T-helper 22 cell (primary cell): ENCODE measurements around the gene KCNQ2.
"Not testable (repeated sequence)": the region's sequence is repeated elsewhere in the genome, so short reads cannot be mapped to it uniquely, and the experiment has no call there.

ENCODE experiments used
- DNase-seq: peaks from one replicate; pipeline ENCODE4 v3.0.0-alpha.2; 2020; ENCODE audit warnings: low read depth

Gene KCNQ2

GRCh38 chr20:63471981-63472831 is at the start of gene KCNQ2:
Gene KCNQ2 (minus strand): TSS chr20:63472655. CDS start chr20:63472463, 192 bp downstream.
- no peak for DNase-seq

GRCh38 chr20:63521602-63522001 is 49.1 kb upstream of the KCNQ2 start:
- no peak for DNase-seq

- peak; percentile 35 for DNase-seq
Observed at GRCh38 chr20:63520934-63521601, 48.6 kb upstream of the KCNQ2 start.

GRCh38 chr20:63520504-63520933 is 48.1 kb upstream of the KCNQ2 start, which contains the start of gene PPDPF:
Gene PPDPF (plus strand): TSS chr20:63520765. CDS start chr20:63521309, 544 bp downstream.
- DNase-seq: peak; percentile 71

- peak; percentile 59 for DNase-seq
Observed at GRCh38 chr20:63519668-63520503, 47.4 kb upstream of the KCNQ2 start.

GRCh38 chr20:63518946-63519667 is 46.7 kb upstream of the KCNQ2 start:
- no peak for DNase-seq

- no peak for DNase-seq
Observed at GRCh38 chr20:63518351-63518861, 46.0 kb upstream of the KCNQ2 start.

GRCh38 chr20:63517376-63518309 is 45.2 kb upstream of the KCNQ2 start:
- no peak for DNase-seq

GRCh38 chr20:63514520-63514919 is 42.1 kb upstream of the KCNQ2 start:
- DNase-seq: not testable (repeated sequence)

- DNase-seq: no peak
Observed at GRCh38 chr20:63513207-63513606, 40.8 kb upstream of the KCNQ2 start.

- DNase-seq: no peak
Observed at GRCh38 chr20:63509088-63509564, 36.7 kb upstream of the KCNQ2 start.

GRCh38 chr20:63508072-63508768 is 35.8 kb upstream of the KCNQ2 start:
- no peak for DNase-seq

- DNase-seq: no peak
Observed at GRCh38 chr20:63507083-63507743, 34.8 kb upstream of the KCNQ2 start.

- DNase-seq: no peak
Observed at GRCh38 chr20:63505723-63506122, 33.3 kb upstream of the KCNQ2 start.

GRCh38 chr20:63505281-63505680 is 32.8 kb upstream of the KCNQ2 start:
- no peak for DNase-seq

- no peak for DNase-seq
Observed at GRCh38 chr20:63504642-63505041, 32.2 kb upstream of the KCNQ2 start.

- no peak for DNase-seq
Observed at GRCh38 chr20:63503524-63503923, 31.1 kb upstream of the KCNQ2 start.

GRCh38 chr20:63502671-63503172 is 30.3 kb upstream of the KCNQ2 start:
- no peak for DNase-seq
